HepG2 (cell line): Measurements from ENCODE around the gene RGS19. TPM values are rescaled to one million over a fixed set of nuclear protein-coding genes. Genes with fewer than 3 reads are reported as not detected.
A peak's percentile ranks its signal among the peaks of the same experiment; 100 is the strongest.

Experiments used
- E2F1 ChIP-seq: sonication (generic); formaldehyde crosslinking; IDR thresholded peaks from 2 replicates; pipeline ENCODE4 v1.5.0; 2020; ENCODE audit warnings: missing genetic modification reagents
- HCFC1 ChIP-seq: fragments of 150-350 bp; IDR thresholded peaks from 2 replicates; pipeline ENCODE4 v1.6.1; 2014; ENCODE audit warnings: low read depth, low read length
- HES4 ChIP-seq: sonication (generic); formaldehyde crosslinking; IDR thresholded peaks from 2 replicates; pipeline ENCODE4 v1.9.0; 2021; ENCODE audit warnings: mild to moderate bottlenecking, missing genetic modification reagents, borderline replicate concordance
- HMG20B ChIP-seq: conservative IDR thresholded peaks from 2 replicates; pipeline ENCODE4 v1.6.1; 2016; ENCODE audit warnings: missing genetic modification reagents, missing compliant biosample characterization
- MXD4 ChIP-seq: IDR thresholded peaks from 2 replicates; pipeline ENCODE4 v1.6.1; 2016; ENCODE audit warnings: mild to moderate bottlenecking, missing biosample characterization, missing genetic modification reagents
- MYC ChIP-seq: sonication (generic); formaldehyde crosslinking; IDR thresholded peaks from 2 replicates; pipeline ENCODE4 v1.9.0; 2021; ENCODE audit warnings: missing genetic modification reagents, borderline replicate concordance
- PHF20 ChIP-seq: sonication (generic); formaldehyde crosslinking; IDR thresholded peaks from 2 replicates; pipeline ENCODE4 v1.5.0; 2020; ENCODE audit warnings: mild to moderate bottlenecking, missing genetic modification reagents
- THYN1 ChIP-seq: sonication (generic); formaldehyde crosslinking; IDR thresholded peaks from 2 replicates; pipeline ENCODE4 v1.8.1; 2023; ENCODE audit warnings: low read depth, mild to moderate bottlenecking, moderate library complexity, missing genetic modification reagents, borderline replicate concordance
- ZBTB8A ChIP-seq: sonication (generic); formaldehyde crosslinking; IDR thresholded peaks from 2 replicates; pipeline ENCODE4 v1.4.0; 2020; ENCODE audit warnings: mild to moderate bottlenecking, low read depth, missing genetic modification reagents, borderline replicate concordance
- ZMYM4 ChIP-seq: sonication (generic); formaldehyde crosslinking; IDR thresholded peaks from 2 replicates; pipeline ENCODE4 v1.8.1; 2023; ENCODE audit warnings: mild to moderate bottlenecking, missing genetic modification reagents
- ZNF619 ChIP-seq: sonication (generic); formaldehyde crosslinking; IDR thresholded peaks from 2 replicates; pipeline ENCODE4 v1.4.0; 2020; ENCODE audit warnings: mild to moderate bottlenecking, missing genetic modification reagents
- ZNF749 ChIP-seq: sonication (generic); formaldehyde crosslinking; IDR thresholded peaks from 2 replicates; pipeline ENCODE4 v1.8.0; 2022; ENCODE audit warnings: mild to moderate bottlenecking, missing genetic modification reagents, moderate library complexity, borderline replicate concordance
- polyA plus RNA-seq, 8 experiments: library from polyadenylated mRNA; depleted of rRNA in 3 of 8; stranded (reverse) in 7 of 8; unstranded in 1 of 8; fragments of >200 nt; fragmentation: Illumina TruSeq in 4 of 8; extraction: Trizol in 4 of 8; gene quantifications; 2 replicates each; pipeline versions ENCODE4 v1.2.1 to v1.2.3, GENCODE V29; 2011 to 2016; ENCODE audit warnings: low read depth in 4 of 8, missing spikeins in 1 of 8, mixed read lengths in 1 of 8; ENCODE audit not compliant: insufficient read depth in 1 of 8
- total RNA-seq, 5 experiments: library from RNA; depleted of rRNA; stranded (reverse); fragments of >200 nt; fragmentation: Illumina TruSeq; extraction: Trizol; gene quantifications; 2 replicates each; pipeline ENCODE4 v1.2.3, GENCODE V29; 2016; ENCODE audit warnings: low read depth in 1 of 5
- TF ChIP-seq, protein P1 (sequence below), 2 experiments: IDR thresholded peaks; 2 replicates each; pipeline ENCODE4 v1.6.1; 2011 to 2012; ENCODE audit warnings: low read length in 2 of 2, borderline replicate concordance in 1 of 2, low read depth in 1 of 2, mild to moderate bottlenecking in 1 of 2, moderate library complexity in 1 of 2
- TF ChIP-seq, protein P2 (sequence below): sonication (generic); formaldehyde crosslinking; IDR thresholded peaks from 2 replicates; pipeline ENCODE4 v1.5.0; 2020; ENCODE audit warnings: missing genetic modification reagents, mild to moderate bottlenecking, borderline replicate concordance
- TF ChIP-seq, protein P3 (sequence below): sonication (generic); formaldehyde crosslinking; IDR thresholded peaks from 2 replicates; pipeline ENCODE4 v1.5.1; 2020; ENCODE audit warnings: mild to moderate bottlenecking, missing genetic modification reagents, moderate library complexity

The RGS19 gene
- total and polyA plus RNA-seq, 2 of the 13 experiments (the other 11 are each of a cell fraction or from before 2014, with no cell fraction given): 10.7 to 11.9 TPM

DNA sequence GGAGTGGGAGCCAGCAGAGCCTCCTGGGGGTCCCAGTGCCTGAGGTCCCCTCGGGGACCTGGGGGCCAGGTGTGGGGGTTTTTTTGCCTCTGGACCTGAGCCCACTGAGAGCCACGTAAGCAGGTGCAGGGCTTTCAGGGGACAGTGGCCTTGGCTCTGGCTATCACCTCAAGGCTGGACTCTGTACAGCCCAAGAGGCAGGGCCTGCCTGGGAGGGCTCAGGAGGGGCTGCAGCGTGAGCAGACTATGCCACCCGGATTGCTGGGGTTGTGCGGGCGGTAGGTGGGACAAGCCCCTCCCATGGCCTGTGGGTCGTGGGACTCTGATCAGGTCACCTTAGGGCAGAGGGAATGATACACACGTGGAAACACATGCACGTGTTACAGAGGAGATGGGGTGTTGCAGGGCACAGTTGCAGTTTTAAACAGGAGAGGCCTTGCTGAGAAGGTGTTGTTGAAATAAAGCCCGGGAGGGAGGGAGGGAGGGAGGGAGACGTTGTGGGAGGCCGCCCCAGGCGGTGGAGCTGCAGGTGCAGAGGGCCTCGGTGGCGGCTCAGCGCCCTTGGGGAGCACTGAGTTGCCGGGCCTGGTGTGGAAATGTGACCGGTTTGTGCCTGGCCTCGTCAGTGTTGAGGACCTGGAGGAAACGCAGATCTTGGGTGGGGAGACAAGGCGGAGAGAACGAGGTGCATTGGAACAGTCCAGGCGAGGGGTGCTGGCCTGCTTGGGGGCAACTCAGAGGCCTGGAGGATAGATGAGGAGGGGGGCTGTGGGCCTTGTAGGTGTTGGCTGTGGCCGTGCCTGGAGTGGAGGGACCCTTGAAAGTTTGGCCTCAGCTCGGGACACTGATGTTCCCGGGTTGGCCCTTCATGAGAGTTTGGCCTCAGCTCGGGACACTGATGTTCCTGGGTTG, 14.0 kb downstream of the RGS19 start (continued):
- 0 out of 2 replicates have a peak, but pooled peaks have one; percentile 21 for TF ChIP-seq ZMYM4 (CRISPR knock-in tag)
- TF ChIP-seq PHF20 (CRISPR knock-in tag): peak; percentile 51; the same call in 1 of the 2 replicates
- TF ChIP-seq HCFC1: no peak
- TF ChIP-seq HMG20B: no peak
- TF ChIP-seq THYN1 (CRISPR knock-in tag): no peak
- TF ChIP-seq MXD4 (CRISPR knock-in tag): 0 out of 2 replicates have a peak, but pooled peaks have one; percentile 35
- TF ChIP-seq, protein P1, sequence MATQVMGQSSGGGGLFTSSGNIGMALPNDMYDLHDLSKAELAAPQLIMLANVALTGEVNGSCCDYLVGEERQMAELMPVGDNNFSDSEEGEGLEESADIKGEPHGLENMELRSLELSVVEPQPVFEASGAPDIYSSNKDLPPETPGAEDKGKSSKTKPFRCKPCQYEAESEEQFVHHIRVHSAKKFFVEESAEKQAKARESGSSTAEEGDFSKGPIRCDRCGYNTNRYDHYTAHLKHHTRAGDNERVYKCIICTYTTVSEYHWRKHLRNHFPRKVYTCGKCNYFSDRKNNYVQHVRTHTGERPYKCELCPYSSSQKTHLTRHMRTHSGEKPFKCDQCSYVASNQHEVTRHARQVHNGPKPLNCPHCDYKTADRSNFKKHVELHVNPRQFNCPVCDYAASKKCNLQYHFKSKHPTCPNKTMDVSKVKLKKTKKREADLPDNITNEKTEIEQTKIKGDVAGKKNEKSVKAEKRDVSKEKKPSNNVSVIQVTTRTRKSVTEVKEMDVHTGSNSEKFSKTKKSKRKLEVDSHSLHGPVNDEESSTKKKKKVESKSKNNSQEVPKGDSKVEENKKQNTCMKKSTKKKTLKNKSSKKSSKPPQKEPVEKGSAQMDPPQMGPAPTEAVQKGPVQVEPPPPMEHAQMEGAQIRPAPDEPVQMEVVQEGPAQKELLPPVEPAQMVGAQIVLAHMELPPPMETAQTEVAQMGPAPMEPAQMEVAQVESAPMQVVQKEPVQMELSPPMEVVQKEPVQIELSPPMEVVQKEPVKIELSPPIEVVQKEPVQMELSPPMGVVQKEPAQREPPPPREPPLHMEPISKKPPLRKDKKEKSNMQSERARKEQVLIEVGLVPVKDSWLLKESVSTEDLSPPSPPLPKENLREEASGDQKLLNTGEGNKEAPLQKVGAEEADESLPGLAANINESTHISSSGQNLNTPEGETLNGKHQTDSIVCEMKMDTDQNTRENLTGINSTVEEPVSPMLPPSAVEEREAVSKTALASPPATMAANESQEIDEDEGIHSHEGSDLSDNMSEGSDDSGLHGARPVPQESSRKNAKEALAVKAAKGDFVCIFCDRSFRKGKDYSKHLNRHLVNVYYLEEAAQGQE (IDR thresholded peaks at IDR 0.05; ENCODE audit: borderline replicate concordance in 1 of 2, low read depth in 1 of 2, low read length in 2 of 2): no peak
- TF ChIP-seq ZNF619 (CRISPR knock-in tag): no peak; the same call in none of the 2 replicates
- TF ChIP-seq, protein P2, sequence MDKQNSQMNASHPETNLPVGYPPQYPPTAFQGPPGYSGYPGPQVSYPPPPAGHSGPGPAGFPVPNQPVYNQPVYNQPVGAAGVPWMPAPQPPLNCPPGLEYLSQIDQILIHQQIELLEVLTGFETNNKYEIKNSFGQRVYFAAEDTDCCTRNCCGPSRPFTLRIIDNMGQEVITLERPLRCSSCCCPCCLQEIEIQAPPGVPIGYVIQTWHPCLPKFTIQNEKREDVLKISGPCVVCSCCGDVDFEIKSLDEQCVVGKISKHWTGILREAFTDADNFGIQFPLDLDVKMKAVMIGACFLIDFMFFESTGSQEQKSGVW (CRISPR knock-in tag): no peak
- TF ChIP-seq ZBTB8A (CRISPR knock-in tag): peak; percentile 46; the same call in 1 of the 2 replicates
- peak; percentile 57; the same call in 1 of the 2 replicates for TF ChIP-seq HES4
- peak; percentile 89 for TF ChIP-seq MYC (CRISPR knock-in tag)
- TF ChIP-seq, protein P3, sequence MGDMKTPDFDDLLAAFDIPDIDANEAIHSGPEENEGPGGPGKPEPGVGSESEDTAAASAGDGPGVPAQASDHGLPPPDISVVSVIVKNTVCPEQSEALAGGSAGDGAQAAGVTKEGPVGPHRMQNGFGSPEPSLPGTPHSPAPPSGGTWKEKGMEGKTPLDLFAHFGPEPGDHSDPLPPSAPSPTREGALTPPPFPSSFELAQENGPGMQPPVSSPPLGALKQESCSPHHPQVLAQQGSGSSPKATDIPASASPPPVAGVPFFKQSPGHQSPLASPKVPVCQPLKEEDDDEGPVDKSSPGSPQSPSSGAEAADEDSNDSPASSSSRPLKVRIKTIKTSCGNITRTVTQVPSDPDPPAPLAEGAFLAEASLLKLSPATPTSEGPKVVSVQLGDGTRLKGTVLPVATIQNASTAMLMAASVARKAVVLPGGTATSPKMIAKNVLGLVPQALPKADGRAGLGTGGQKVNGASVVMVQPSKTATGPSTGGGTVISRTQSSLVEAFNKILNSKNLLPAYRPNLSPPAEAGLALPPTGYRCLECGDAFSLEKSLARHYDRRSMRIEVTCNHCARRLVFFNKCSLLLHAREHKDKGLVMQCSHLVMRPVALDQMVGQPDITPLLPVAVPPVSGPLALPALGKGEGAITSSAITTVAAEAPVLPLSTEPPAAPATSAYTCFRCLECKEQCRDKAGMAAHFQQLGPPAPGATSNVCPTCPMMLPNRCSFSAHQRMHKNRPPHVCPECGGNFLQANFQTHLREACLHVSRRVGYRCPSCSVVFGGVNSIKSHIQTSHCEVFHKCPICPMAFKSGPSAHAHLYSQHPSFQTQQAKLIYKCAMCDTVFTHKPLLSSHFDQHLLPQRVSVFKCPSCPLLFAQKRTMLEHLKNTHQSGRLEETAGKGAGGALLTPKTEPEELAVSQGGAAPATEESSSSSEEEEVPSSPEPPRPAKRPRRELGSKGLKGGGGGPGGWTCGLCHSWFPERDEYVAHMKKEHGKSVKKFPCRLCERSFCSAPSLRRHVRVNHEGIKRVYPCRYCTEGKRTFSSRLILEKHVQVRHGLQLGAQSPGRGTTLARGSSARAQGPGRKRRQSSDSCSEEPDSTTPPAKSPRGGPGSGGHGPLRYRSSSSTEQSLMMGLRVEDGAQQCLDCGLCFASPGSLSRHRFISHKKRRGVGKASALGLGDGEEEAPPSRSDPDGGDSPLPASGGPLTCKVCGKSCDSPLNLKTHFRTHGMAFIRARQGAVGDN (CRISPR knock-in tag): peak; percentile 91
- no peak for TF ChIP-seq E2F1 (CRISPR knock-in tag)
- no peak for TF ChIP-seq ZNF749 (CRISPR knock-in tag)
